ENCODE measurements around the gene SLC10A7. TPM values are rescaled to one million over a fixed set of nuclear protein-coding genes. Genes with fewer than 3 reads are reported as not detected.

The SLC10A7 gene
- total RNA-seq, 1 donor from 2014 or later, result 15.5 TPM

- no peak for TF ChIP-seq CTCF (IDR thresholded peaks at IDR 0.05; ENCODE audit: unreplicated experiment)
- no peaks in the 10 kb centered on the region for H3K27me3 Mint-ChIP-seq (ENCODE audit: low read depth)
- DNase-seq (ENCODE audit: low spot score in 2 of 2, unreplicated experiment in 2 of 2), result no peak
- no peaks in the 10 kb centered on the region for H3K4me1 Mint-ChIP-seq
- H3K27ac Mint-ChIP-seq, result no peak overlapping the region
- H3K9me3 Mint-ChIP-seq, result no peaks in the 10 kb centered on the region
- no peaks in the 10 kb centered on the region for H3K36me3 Mint-ChIP-seq
- no peak overlapping the region for H3K4me3 Mint-ChIP-seq
These were observed 227.0 kb downstream of the SLC10A7 start for GRCh38 chr4:146294776-146295175.

GRCh38 chr4:146292508-146292907 is 229.2 kb downstream of the SLC10A7 start:
- Mint-ChIP-seq H3K36me3 (no peaks in the 10 kb centered on the region), H3K27ac (no peak overlapping the region), H3K4me1 (no peaks in the 10 kb centered on the region), H3K27me3 (ENCODE audit: low read depth) (no peaks in the 10 kb centered on the region), H3K4me3 (no peak overlapping the region), H3K9me3 (no peaks in the 10 kb centered on the region)
- no peak for TF ChIP-seq CTCF (IDR thresholded peaks at IDR 0.05; ENCODE audit: unreplicated experiment)
- no peak for DNase-seq (ENCODE audit: low spot score in 2 of 2, unreplicated experiment in 2 of 2)

- no peak for TF ChIP-seq CTCF (IDR thresholded peaks at IDR 0.05; ENCODE audit: unreplicated experiment)
- DNase-seq (ENCODE audit: low spot score in 2 of 2, unreplicated experiment in 2 of 2), result no peak
- Mint-ChIP-seq H3K36me3 (no peaks in the 10 kb centered on the region), H3K4me1 (no peaks in the 10 kb centered on the region), H3K4me3 (no peak overlapping the region), H3K9me3 (no peaks in the 10 kb centered on the region), H3K27me3 (ENCODE audit: low read depth) (no peaks in the 10 kb centered on the region), H3K27ac (no peak overlapping the region)
These were observed 230.4 kb downstream of the SLC10A7 start for GRCh38 chr4:146291313-146291712.

GRCh38 chr4:146288193-146288592 is 233.5 kb downstream of the SLC10A7 start:
- no peak for DNase-seq (ENCODE audit: low spot score in 2 of 2, unreplicated experiment in 2 of 2)
- Mint-ChIP-seq H3K27ac (no peak overlapping the region), H3K4me3 (no peak overlapping the region), H3K36me3 (no peaks in the 10 kb centered on the region), H3K4me1 (no peaks in the 10 kb centered on the region), H3K9me3 (no peaks in the 10 kb centered on the region), H3K27me3 (ENCODE audit: low read depth) (no peaks in the 10 kb centered on the region)
- TF ChIP-seq CTCF (IDR thresholded peaks at IDR 0.05; ENCODE audit: unreplicated experiment), result no peak

- H3K27ac Mint-ChIP-seq, result no peak overlapping the region
- H3K4me3 Mint-ChIP-seq, result no peak overlapping the region
- no peak for DNase-seq (ENCODE audit: low spot score in 2 of 2, unreplicated experiment in 2 of 2)
- TF ChIP-seq CTCF (IDR thresholded peaks at IDR 0.05; ENCODE audit: unreplicated experiment), result no peak
- no peaks in the 10 kb centered on the region for H3K9me3 Mint-ChIP-seq
- no peaks in the 10 kb centered on the region for H3K27me3 Mint-ChIP-seq (ENCODE audit: low read depth)
- no peaks in the 10 kb centered on the region for H3K36me3 Mint-ChIP-seq
- no peaks in the 10 kb centered on the region for H3K4me1 Mint-ChIP-seq
These were observed 236.7 kb downstream of the SLC10A7 start for GRCh38 chr4:146285037-146285436.
